ENCODE measurements around the gene PCBP3. TPM values are rescaled to one million over a fixed set of nuclear protein-coding genes. Genes with fewer than 3 reads are reported as not detected.

Gene PCBP3
- total RNA-seq, 1 donor from 2014 or later: 5.0 TPM

- Mint-ChIP-seq H3K27me3 (ENCODE audit: low read depth) (peaks cover 19% of the 10 kb centered on the region), H3K27ac (no peak overlapping the region), H3K36me3 (no peaks in the 10 kb centered on the region), H3K9me3 (no peaks in the 10 kb centered on the region), H3K4me1 (peaks cover 30% of the 10 kb centered on the region), H3K4me3 (no peak overlapping the region)
- DNase-seq (ENCODE audit: low spot score in 2 of 2, unreplicated experiment in 2 of 2): no peak
- TF ChIP-seq, protein P1, sequence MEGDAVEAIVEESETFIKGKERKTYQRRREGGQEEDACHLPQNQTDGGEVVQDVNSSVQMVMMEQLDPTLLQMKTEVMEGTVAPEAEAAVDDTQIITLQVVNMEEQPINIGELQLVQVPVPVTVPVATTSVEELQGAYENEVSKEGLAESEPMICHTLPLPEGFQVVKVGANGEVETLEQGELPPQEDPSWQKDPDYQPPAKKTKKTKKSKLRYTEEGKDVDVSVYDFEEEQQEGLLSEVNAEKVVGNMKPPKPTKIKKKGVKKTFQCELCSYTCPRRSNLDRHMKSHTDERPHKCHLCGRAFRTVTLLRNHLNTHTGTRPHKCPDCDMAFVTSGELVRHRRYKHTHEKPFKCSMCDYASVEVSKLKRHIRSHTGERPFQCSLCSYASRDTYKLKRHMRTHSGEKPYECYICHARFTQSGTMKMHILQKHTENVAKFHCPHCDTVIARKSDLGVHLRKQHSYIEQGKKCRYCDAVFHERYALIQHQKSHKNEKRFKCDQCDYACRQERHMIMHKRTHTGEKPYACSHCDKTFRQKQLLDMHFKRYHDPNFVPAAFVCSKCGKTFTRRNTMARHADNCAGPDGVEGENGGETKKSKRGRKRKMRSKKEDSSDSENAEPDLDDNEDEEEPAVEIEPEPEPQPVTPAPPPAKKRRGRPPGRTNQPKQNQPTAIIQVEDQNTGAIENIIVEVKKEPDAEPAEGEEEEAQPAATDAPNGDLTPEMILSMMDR (IDR thresholded peaks at IDR 0.05; ENCODE audit: unreplicated experiment): no peak
Measured at GRCh38 chr21:45892156-45892915, 248.8 kb downstream of the PCBP3 start.

- Mint-ChIP-seq H3K36me3 (no peaks in the 10 kb centered on the region), H3K4me1 (peaks cover 26% of the 10 kb centered on the region), H3K9me3 (no peaks in the 10 kb centered on the region), H3K4me3 (no peak overlapping the region), H3K27ac (no peak overlapping the region), H3K27me3 (ENCODE audit: low read depth) (peaks cover 21% of the 10 kb centered on the region)
- TF ChIP-seq, protein P1 (IDR thresholded peaks at IDR 0.05; ENCODE audit: unreplicated experiment): no peak
- DNase-seq (ENCODE audit: low spot score in 2 of 2, unreplicated experiment in 2 of 2): no peak
Measured at GRCh38 chr21:45892916-45893739, 249.6 kb downstream of the PCBP3 start.

GRCh38 chr21:45893740-45894449 lies 250.4 kb downstream of the PCBP3 start:
- Mint-ChIP-seq H3K36me3 (no peaks in the 10 kb centered on the region), H3K9me3 (no peaks in the 10 kb centered on the region), H3K27me3 (ENCODE audit: low read depth) (peaks cover 21% of the 10 kb centered on the region), H3K27ac (no peak overlapping the region), H3K4me1 (peaks cover 26% of the 10 kb centered on the region), H3K4me3 (no peak overlapping the region)
- TF ChIP-seq, protein P1 (IDR thresholded peaks at IDR 0.05; ENCODE audit: unreplicated experiment): no peak
- DNase-seq (ENCODE audit: low spot score in 2 of 2, unreplicated experiment in 2 of 2): no peak

DNA sequence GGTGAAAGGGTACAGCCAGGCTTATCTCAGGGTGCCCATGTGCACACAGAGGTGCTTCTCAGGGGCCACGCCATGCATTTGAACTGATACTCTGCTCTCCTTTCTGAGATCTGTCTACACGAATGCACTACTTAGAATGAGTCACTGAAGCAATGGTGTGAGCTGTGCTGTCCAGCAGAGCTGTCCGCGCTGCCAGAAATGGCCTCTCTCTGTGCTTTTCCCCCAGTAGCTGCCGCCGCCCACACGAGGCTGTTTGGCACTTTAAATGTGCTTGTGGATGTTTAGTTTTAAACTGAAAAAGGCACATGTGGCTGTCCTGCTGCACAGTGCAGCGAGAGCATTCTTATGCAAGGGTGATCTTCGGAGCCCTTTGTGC lies 250.9 kb downstream of the PCBP3 start:
- Mint-ChIP-seq H3K9me3 (no peaks in the 10 kb centered on the region), H3K4me1 (peaks cover 24% of the 10 kb centered on the region), H3K27ac (no peak overlapping the region), H3K36me3 (no peaks in the 10 kb centered on the region), H3K4me3 (no peak overlapping the region), H3K27me3 (ENCODE audit: low read depth) (peaks cover 21% of the 10 kb centered on the region)
- TF ChIP-seq, protein P1 (IDR thresholded peaks at IDR 0.05; ENCODE audit: unreplicated experiment): no peak
- DNase-seq (ENCODE audit: low spot score in 2 of 2, unreplicated experiment in 2 of 2): no peak

DNA sequence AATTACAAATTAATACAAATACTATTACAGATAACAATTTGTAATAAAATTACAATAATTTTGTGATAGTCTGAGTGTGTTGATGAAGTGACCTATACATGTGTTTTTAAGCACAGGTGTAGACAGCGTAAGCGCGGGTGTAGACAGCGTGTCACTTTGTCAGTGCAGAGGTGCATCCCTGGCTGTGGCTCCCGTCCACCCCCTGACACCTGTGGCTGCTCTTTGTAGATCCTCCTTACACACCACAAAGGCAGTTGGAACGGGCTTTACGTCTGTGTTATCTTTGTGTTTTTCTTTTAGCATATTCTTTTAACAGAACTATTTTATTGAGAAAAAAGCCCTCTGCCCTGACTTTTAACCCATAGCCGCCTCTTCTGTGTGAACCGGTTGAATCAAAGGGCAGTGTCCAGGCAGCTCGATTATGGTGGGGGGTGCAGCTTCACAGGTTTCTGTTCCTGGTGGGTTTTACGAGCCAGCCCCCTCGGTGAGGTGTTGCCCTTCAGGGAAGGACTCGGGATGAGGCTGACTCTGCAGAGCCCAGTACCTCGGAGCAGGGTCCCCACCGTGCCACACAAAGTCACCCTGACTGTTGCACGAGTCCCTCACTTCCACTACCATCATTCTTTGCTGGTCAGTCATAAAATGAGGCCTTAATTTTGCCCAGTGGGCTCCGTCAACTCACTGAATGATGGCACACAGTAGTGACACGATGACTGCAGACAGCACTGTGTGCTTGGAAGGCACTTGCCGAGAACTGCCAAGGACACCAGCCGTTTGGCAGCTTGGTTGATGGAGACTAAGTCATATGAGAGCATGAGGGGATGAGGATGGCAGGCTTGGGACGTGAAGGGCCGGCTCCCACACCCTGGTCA lies 251.6 kb downstream of the PCBP3 start:
- H3K4me3 Mint-ChIP-seq: no peak overlapping the region
- H3K27me3 Mint-ChIP-seq (ENCODE audit: low read depth): peaks cover 16% of the 10 kb centered on the region
- TF ChIP-seq, protein P1 (IDR thresholded peaks at IDR 0.05; ENCODE audit: unreplicated experiment): no peak
- no peaks in the 10 kb centered on the region for H3K36me3 Mint-ChIP-seq
- H3K9me3 Mint-ChIP-seq: no peaks in the 10 kb centered on the region
- no peak for DNase-seq (ENCODE audit: low spot score in 2 of 2, unreplicated experiment in 2 of 2)
- H3K4me1 Mint-ChIP-seq: peaks cover 24% of the 10 kb centered on the region
- H3K27ac Mint-ChIP-seq: no peak overlapping the region

Measured in mesothelial cell of epicardium (in vitro differentiated cells).